Activated naive CD8-positive, alpha-beta T cell (primary cell): ENCODE results near the gene WT1.

Source experiments
- H3K27ac Mint-ChIP-seq: one replicate; pipeline ENCODE4 v1.8.0; 2021; ENCODE audit warnings: mixed read lengths
- H3K27me3 Mint-ChIP-seq: one replicate; pipeline ENCODE4 v1.8.0; 2021; ENCODE audit warnings: mixed read lengths
- H3K36me3 Mint-ChIP-seq: one replicate; pipeline ENCODE4 v1.8.0; 2021; ENCODE audit warnings: mixed read lengths
- H3K4me1 Mint-ChIP-seq: one replicate; pipeline ENCODE4 v1.8.0; 2021; ENCODE audit warnings: low read depth, mixed read lengths
- H3K4me3 Mint-ChIP-seq: one replicate; pipeline ENCODE4 v1.8.0; 2021; ENCODE audit warnings: mild to moderate bottlenecking, mixed read lengths
- H3K9me3 Mint-ChIP-seq: one replicate; pipeline ENCODE4 v1.8.0; 2021; ENCODE audit warnings: low read depth, mixed read lengths

Gene WT1

DNA sequence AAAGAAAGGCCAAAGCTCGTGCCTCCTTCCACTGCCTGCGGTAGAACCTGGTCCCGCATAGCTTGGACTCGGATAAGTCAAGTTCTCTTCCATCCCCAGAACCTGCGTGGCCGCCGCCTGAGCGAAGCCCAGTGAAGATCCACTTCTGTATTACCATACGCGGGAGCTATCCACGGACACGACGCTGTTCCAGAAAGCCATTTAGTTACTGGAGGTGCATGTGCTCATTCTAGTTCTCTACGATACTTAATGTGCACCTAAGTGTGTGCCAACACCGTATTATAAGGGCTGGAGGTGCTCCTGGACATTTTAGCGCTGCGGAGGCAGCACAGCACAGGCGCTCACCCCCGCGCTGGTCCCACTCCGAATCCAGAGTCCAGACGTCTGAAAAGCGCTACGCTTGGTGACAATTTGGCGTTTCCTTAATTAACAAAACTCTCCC lies 1.4 kb downstream of the WT1 start:
- peaks cover 38% of the 10 kb centered on the region for H3K4me1 Mint-ChIP-seq
- H3K27me3 Mint-ChIP-seq, result peaks cover 44% of the 10 kb centered on the region
- H3K4me3 Mint-ChIP-seq, result peak overlapping the region; percentile 56
- no peaks in the 10 kb centered on the region for H3K9me3 Mint-ChIP-seq
- no peaks in the 10 kb centered on the region for H3K36me3 Mint-ChIP-seq
- H3K27ac Mint-ChIP-seq, result no peak overlapping the region

DNA sequence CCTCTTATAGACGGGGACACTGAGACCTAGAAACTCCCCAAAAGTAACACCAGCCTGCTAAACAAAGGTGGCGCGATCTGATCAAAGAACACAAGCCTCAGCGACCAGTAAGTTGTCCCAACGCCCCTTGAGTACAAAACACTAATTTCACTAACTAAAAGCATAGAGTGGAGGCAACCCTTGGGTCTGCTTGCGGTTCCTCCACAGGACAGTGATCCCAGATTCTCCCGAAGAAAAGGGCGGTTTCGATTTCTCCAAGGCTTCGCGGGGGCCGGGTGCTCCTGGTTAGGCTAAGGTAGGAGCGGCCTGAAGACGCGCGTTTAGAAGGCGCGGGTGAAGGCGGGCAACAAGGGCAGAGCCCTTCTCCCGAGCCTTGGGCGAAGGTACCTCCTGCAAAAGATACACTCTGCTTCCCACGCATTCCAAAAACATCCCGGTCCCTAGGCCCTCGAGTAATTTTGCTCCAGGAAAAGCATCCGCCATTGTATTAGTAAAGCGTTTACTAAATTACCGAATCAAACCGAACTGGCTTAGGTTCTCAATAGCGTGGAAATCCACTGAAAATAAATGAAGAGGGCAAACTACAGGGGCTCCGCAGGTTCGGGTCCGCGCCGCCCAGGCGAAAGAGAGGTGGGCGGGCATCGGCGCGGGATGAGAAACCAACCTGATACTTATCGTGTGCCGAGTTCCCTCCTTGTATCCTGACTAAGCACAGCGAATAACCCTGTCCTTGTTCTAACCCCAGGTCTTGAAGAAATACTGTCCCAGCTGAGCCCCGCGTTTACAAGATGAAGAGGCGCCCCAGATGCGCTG lies 2.0 kb downstream of the WT1 start:
- Mint-ChIP-seq H3K9me3 (no peaks in the 10 kb centered on the region), H3K4me3 (peak overlapping the region; percentile 56), H3K27me3 (peaks cover 44% of the 10 kb centered on the region), H3K27ac (no peak overlapping the region), H3K4me1 (peaks cover 34% of the 10 kb centered on the region), H3K36me3 (no peaks in the 10 kb centered on the region)

DNA sequence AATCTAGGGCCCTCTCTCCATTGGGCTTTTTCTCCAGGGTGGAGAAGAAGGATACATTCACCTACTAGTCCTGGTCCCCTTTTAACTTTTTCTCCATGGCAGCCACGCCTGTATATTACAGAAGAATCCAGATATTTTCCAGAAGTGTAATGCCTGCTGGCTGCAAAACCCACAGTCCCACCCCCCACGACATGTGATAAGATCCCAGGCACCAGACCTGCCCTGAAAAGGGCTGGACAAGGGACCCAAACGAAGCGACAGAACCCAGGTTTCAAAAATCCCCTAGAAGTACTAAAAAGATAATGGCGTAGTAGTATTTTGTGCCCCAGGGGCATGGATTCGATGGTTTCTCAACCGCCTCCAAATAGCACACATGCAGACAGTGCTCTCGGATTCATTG lies 2.8 kb downstream of the WT1 start:
- Mint-ChIP-seq H3K27ac (no peak overlapping the region), H3K36me3 (no peaks in the 10 kb centered on the region), H3K4me1 (peaks cover 34% of the 10 kb centered on the region), H3K4me3 (peak overlapping the region; percentile 41), H3K27me3 (peaks cover 48% of the 10 kb centered on the region), H3K9me3 (no peaks in the 10 kb centered on the region)

DNA sequence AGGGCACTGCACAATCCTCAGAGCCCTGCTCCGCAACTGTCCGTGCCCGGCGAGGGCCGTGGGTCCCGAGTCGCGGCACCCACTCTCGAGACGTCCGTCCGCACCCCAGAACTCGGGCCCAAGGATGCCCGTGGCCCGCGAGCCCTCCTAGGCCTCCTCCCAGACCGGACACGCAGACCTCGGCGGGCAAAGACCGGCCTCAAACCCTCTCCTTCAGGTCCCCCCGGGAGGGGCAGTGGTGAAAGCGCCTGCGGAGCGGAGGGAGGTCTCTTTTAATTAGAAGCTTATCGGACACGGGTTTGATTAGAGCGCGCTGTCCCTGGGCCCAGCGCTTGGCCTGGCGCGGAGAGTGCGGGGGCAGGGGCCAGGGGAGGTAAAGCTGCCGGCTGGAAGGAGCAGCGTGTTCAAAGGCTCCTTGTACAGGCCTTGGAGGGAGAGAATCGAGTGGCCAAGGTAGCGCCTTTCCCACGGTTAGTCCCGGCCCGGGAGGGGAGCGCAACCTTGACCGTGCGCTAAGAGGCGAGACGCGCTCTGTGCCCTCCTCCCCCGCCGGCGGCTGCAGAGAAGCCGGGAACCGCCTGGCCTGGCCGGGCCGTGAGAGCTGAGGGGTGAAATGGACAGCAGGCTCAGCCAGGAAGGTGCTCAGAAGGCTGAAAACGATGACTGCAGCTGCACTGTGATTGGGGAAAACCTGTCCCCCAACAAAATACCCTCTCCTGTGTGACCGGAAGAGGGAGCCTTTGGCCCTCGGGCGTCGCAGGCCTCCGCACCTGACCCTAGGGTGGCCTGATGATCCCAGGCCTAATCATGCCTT lies 4.6 kb downstream of the WT1 start:
- H3K9me3 Mint-ChIP-seq, result no peaks in the 10 kb centered on the region
- no peak overlapping the region for H3K27ac Mint-ChIP-seq
- H3K4me3 Mint-ChIP-seq, result no peak overlapping the region
- peaks cover 30% of the 10 kb centered on the region for H3K4me1 Mint-ChIP-seq
- H3K36me3 Mint-ChIP-seq, result no peaks in the 10 kb centered on the region
- H3K27me3 Mint-ChIP-seq, result peaks cover 46% of the 10 kb centered on the region

DNA sequence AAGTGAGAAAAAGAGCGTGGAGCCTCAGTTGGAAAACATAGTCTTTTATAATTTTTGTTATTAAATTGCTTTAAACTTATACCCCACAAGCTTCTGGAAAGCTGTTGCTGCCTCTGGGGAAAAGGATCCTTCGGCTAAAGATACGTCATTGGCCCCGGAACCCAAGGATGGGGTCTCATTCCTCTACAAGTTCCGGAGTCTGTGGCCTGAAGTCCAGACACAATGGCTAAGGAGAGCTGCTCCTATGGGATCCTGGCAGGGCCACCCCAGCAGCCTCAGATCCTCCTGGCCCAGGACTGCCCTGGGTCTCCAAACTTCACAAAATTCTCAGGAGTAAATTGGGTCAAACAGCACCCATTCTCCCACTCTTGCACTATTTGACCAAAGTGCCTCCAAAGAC lies 5.9 kb downstream of the WT1 start:
- peaks cover 28% of the 10 kb centered on the region for H3K4me1 Mint-ChIP-seq
- H3K36me3 Mint-ChIP-seq, result no peaks in the 10 kb centered on the region

DNA sequence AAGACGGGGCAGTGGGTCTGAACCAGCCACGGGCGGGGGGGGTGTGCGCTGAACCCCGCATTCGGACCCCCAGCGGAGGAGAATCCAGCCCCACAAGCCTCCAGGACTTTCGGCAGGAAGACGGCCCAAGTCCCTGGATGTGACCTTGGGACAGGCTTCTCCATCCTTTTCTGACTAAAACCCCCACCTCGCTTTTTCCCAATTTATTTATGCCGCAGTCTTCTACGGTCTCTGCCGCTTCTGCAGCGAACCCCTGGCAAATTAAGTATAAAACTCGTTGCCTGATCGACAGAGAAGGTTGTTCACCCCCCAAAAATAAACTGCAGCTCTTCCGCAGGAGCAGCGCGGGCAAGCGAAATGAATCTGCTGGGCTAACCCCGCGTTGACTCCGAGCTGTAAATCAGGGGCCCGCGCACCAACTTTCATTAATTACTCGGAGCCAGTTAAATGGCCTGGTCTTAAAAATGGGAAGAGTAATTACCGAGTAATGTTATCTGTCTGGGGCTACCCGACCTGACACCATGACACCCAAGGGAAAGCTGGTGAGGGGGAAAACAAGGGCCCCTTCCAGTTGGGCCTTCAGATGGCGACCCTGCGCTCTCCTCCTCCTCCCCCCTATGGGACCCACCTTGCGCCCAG lies 6.6 kb downstream of the WT1 start:
- H3K4me1 Mint-ChIP-seq, result peaks cover 24% of the 10 kb centered on the region

More for the DNA sequence above, 5.9 kb downstream of the WT1 start:
- no peaks in the 10 kb centered on the region for H3K9me3 Mint-ChIP-seq
- no peak overlapping the region for H3K27ac Mint-ChIP-seq
- no peak overlapping the region for H3K4me3 Mint-ChIP-seq
- peaks cover 50% of the 10 kb centered on the region for H3K27me3 Mint-ChIP-seq

DNA sequence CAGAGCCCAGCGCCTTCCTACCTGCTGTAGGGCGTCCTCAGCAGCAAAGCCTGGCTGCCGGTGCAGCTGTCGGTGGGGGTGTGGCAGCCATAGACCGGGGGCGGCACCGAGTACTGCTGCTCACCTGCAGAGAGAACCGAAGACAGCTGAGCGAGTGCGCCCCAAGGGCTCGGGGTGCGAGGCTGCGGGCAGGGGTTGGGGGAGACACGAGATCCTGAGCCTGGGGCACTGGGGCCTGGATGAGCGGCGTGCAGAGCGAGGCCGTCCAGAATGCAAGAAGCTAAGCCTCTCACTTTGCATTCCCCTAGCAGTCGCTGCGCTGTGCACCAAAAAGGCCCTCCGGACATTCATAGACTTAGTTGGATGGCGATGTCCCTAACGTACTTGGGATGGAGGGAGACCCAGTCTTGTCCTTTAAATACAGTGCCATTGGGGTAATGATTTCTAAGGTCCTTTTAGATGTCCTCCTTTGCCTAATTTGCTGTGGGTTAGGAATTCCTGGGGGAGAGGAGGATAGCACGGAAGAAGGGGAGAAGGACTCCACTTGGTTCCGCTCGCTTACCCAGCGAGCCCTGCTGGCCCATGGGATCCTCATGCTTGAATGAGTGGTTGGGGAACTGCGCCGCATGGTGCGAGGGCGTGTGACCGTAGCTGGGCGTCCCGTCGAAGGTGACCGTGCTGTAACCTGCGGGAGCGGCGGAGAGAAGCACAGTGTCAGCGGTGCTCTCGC lies 7.2 kb downstream of the WT1 start:
- Mint-ChIP-seq H3K9me3 (no peaks in the 10 kb centered on the region), H3K27me3 (peaks cover 43% of the 10 kb centered on the region), H3K4me1 (peaks cover 17% of the 10 kb centered on the region), H3K36me3 (no peaks in the 10 kb centered on the region), H3K4me3 (peak overlapping the region; percentile 1), H3K27ac (no peak overlapping the region)

More for the DNA sequence above, 6.6 kb downstream of the WT1 start:
- no peak overlapping the region for H3K27ac Mint-ChIP-seq
- H3K9me3 Mint-ChIP-seq, result no peaks in the 10 kb centered on the region
- H3K27me3 Mint-ChIP-seq, result peaks cover 49% of the 10 kb centered on the region
- no peak overlapping the region for H3K4me3 Mint-ChIP-seq
- no peaks in the 10 kb centered on the region for H3K36me3 Mint-ChIP-seq

DNA sequence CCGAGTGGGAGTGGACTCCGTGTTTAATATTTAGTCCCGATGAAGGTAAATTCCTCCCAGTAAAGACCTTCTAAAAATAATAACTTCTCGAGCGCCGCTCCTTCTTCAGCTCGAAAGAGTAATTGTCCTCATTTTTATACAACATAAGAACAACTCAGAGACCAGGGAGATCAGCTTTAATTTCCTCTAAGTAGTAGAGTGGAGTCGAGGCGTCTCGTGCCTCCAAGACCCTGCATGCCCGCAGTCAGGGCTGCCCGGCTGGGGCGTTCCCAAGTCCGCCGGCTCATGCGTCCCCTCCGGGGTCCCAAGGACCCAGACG lies 7.8 kb downstream of the WT1 start:
- H3K4me1 Mint-ChIP-seq, result peaks cover 13% of the 10 kb centered on the region
- peaks cover 37% of the 10 kb centered on the region for H3K27me3 Mint-ChIP-seq
- H3K9me3 Mint-ChIP-seq, result no peaks in the 10 kb centered on the region
- H3K36me3 Mint-ChIP-seq, result no peaks in the 10 kb centered on the region
- H3K27ac Mint-ChIP-seq, result no peak overlapping the region
- H3K4me3 Mint-ChIP-seq, result peak overlapping the region; percentile 1

DNA sequence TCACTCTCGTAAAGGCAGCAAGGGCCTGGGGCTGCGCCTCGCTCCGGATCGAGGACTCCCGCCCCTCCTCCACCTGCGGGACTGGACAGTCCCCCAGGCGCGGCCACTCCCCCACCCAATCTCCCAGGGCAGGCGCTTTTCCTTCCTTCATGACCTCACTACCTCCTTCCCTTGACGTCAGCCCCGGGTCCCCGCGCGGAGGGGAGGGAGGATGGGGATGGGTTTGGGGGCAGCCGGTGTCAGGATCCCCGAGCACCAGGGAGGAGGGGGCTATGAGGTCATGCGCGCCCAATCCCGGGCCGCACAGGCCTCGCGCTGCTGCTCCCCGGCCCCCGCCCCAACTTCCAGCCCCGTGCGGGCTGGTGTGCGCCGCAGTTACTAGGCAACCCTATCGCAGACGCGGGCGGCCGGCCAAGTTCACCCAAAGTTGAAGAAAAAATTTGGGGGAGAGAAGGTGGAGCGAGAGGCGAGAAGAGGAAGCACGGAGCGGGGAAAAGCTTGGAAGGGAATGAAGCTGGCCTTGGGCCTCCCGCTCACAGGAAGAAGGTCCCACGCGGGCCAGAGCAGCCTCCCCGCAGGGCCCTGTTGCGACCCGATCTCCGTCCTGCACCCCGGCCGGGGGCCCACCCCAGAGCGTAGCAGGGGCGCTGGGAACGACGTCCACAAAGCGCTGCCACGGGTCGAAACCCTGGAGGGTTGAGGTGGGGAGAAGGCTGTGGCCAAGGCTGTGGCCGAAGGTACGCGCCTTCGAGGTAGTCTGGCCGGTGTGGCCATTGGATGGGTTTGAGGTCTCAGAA lies 8.3 kb downstream of the WT1 start:
- H3K27ac Mint-ChIP-seq, result no peak overlapping the region
- H3K36me3 Mint-ChIP-seq, result no peaks in the 10 kb centered on the region
- peaks cover 11% of the 10 kb centered on the region for H3K4me1 Mint-ChIP-seq
- peak overlapping the region; percentile 40 for H3K4me3 Mint-ChIP-seq
- no peaks in the 10 kb centered on the region for H3K9me3 Mint-ChIP-seq
- H3K27me3 Mint-ChIP-seq, result peaks cover 35% of the 10 kb centered on the region

DNA sequence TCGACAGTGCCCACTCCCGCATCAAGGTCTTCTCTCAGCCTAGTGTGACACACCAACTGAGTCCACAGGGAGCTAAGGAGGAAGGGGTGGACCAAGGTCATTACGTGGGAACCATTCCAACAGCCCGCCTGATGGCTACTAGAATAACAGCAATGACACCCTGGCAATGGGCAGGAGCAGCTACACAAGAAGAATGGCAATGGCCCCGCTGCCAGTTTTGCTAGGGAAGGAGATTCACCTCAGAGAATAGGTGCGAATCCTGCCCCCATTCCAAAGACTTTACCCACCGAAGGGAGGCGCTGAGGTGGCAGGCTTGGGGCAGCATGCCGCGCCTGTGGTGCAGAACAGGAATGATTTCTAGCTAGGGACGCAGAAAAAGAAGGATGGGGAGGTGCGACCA lies 9.1 kb downstream of the WT1 start:
- peak overlapping the region; percentile 35 for H3K4me3 Mint-ChIP-seq

DNA sequence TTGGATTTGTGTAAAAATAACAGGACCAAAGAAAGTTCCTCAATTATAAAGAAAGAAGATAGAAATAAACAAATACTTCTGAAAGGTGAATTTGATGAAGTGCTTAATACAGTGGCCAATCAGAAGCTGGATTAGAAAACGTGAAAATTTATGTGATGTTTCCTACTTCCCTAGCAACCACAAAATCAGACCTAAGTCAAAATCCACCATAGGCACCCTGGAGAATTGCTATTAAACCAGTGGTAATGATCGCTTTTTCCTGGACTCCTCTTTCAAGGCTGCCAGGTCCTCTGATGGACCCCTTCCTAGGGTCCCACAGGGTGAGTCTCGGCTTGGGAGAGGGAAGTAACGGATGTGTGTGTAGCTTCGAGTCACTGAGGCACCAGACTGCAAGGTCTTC lies 9.6 kb downstream of the WT1 start:
- Mint-ChIP-seq H3K27me3 (peaks cover 31% of the 10 kb centered on the region), H3K4me1 (peaks cover 22% of the 10 kb centered on the region), H3K4me3 (no peak overlapping the region), H3K27ac (no peak overlapping the region), H3K36me3 (no peaks in the 10 kb centered on the region), H3K9me3 (no peaks in the 10 kb centered on the region)

More for the DNA sequence above, 9.1 kb downstream of the WT1 start:
- H3K27me3 Mint-ChIP-seq, result peaks cover 31% of the 10 kb centered on the region
- no peaks in the 10 kb centered on the region for H3K9me3 Mint-ChIP-seq
- peaks cover 18% of the 10 kb centered on the region for H3K4me1 Mint-ChIP-seq
- no peaks in the 10 kb centered on the region for H3K36me3 Mint-ChIP-seq
- H3K27ac Mint-ChIP-seq, result no peak overlapping the region

DNA sequence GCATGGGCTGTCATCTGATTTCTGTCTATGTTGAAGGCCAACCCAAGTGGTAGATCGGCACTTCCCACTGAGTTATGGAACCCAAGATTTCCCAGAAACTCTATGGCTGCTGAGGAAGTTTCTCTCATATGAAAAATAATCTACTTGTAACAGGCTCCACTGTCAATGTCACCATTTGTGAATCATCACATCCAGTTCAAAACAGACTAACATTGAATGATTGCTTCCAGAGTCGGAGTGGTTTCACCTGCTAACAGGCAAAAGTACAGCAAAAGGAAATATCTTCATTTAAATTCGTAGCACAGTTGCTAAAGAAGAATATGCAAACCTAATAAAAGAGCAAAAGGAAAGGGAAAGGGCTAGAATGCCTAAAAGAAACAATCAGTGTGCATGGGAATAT lies 12.8 kb downstream of the WT1 start:
- Mint-ChIP-seq H3K36me3 (no peaks in the 10 kb centered on the region), H3K4me1 (peaks cover 18% of the 10 kb centered on the region), H3K4me3 (no peak overlapping the region), H3K27me3 (peaks cover 16% of the 10 kb centered on the region), H3K27ac (no peak overlapping the region), H3K9me3 (no peaks in the 10 kb centered on the region)

DNA sequence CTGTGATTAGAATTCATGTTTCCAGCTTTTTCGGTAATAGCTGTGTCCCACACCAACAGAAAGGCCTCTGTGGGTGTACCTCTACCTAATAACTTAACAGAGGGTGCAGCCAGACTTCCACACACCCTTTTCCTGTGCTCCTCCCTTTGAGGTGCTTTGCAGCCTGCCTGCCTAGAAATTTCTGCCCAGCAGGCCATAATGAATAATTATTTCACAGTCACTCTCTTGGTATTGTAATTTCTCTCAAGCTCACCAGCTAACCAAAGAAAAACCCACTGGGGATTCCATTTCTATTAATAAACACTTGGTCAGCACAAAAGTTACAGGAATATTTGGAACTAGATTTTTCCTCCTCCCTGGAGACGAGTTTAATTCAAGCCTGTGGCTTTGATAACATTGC lies 13.3 kb downstream of the WT1 start:
- H3K27me3 Mint-ChIP-seq, result peaks cover 15% of the 10 kb centered on the region
- peaks cover 17% of the 10 kb centered on the region for H3K4me1 Mint-ChIP-seq
- no peaks in the 10 kb centered on the region for H3K36me3 Mint-ChIP-seq
- H3K4me3 Mint-ChIP-seq, result no peak overlapping the region
- H3K27ac Mint-ChIP-seq, result no peak overlapping the region
- no peaks in the 10 kb centered on the region for H3K9me3 Mint-ChIP-seq
